GM18951 (cell line): ENCODE data around the gene FBN3.

Experiments used
- POLR2A ChIP-seq: IDR thresholded peaks from 4 replicates; pipeline ENCODE4 v1.6.1; 2011; ENCODE audit warnings: mild to moderate bottlenecking; ENCODE audit not compliant: insufficient read length, insufficient read depth; ENCODE audit errors: extremely low read depth
- in situ Hi-C: fragments of 300-500 bp; cut with MboI; formaldehyde crosslinking; loops from one replicate; pipeline ENCODE4 v1.12.0; 2022; ENCODE audit warnings: low sequenced_read_pairs, mixed read lengths, inconsistent platforms; ENCODE audit not compliant: unreplicated experiment

FBN3 gene

DNA sequence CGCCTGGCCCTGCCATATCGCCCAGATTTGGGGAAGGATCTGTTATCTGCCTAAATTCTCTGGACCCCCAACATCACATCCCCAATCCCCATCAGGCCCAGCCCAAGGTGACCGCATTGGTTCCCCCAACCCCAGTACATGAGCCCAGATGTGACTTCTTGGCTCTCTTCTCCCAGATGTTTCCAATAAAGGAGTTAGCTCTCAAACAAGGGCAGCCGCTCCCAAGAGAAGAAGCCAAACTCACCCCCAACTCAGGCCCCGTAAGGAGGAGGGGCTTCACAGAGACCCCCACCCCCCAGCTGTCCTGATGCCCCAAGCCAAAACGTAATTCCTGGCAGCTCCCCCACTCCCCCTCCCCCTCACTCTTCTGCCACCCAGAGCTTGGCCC lies 6.9 kb downstream of the FBN3 start:
- in situ Hi-C loops, result no loop called here
- TF ChIP-seq POLR2A, result no peak

DNA sequence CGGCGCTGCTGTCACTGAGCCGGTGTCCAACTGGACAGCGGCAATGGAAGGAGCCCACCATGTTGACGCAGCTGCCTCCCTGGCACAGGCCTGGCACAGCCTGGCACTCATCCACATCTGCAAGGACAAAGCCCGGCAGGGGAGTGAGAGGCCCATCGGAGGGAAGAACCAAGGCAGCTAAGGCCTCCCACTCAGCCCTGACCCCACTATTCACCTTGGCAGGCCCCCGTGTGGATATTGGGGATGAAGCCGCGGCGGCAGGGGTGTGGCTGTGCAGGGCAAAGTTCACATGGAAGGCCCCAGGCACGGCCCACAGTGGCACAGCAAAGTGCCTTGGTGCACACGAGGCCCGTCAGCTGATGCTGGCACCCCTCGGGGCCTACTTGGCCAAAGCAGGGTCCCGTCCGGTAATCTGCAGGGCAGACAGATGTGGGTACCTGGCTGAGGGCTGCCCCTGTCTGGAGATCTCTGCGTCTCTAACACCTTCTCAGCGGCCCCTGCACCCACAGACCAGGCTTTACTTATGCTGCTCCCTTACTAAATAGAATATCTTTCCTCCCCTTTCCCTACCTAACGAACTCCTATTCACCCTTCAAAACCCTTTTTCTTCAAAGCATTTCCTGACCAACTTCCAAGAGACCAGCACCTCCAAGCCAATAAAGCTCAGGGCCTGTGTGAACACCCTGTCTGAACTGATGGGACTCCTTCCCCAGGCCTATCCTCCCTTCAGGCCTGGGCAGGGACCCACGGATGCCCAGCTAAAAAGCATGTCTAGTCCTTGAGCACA lies 7.5 kb downstream of the FBN3 start:
- in situ Hi-C loops, result no loop called here
- no peak for TF ChIP-seq POLR2A

DNA sequence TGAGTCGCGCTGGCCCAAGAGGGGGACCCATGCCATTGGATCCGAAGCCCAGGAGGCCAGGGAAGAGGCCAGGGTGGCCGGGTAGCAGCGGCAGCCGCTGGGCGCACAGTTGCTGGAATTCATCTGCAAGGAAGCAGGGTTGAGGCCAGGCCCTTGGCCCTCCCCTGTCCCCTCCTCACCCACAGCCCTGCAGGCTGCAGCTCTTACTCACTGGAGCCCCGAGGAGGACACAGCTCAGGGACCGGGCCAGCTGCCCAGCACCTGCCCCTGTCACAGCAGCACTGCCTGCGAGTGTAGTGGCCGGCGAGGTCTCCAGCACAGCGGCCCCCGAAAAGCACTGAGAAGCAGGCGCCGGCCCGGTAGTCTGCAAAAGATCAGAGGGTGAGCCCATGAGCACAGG lies 11.2 kb downstream of the FBN3 start:
- in situ Hi-C loops, result no loop called here

DNA sequence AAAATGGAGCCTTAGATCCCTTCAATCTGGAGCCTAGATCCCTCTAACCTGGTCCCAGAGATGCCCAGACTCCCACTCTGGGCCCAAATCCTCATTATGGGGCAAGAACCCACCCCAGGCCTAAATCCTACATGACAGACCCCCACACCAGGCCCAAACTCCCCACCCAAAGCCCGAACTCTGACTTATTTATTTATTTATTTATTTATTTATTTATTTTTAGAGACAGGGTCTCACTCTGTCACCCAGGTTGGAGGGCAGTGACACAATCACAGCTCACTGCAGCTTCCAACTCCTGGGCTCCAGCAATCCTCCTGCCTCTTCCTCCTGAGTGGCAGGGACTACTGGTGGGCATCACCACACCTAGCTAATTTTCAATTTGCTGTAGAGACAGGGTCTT lies 12.0 kb downstream of the FBN3 start:
- no peak for TF ChIP-seq POLR2A
- in situ Hi-C loops, result no loop called here

More for the DNA sequence above, 11.2 kb downstream of the FBN3 start:
- no peak for TF ChIP-seq POLR2A

DNA sequence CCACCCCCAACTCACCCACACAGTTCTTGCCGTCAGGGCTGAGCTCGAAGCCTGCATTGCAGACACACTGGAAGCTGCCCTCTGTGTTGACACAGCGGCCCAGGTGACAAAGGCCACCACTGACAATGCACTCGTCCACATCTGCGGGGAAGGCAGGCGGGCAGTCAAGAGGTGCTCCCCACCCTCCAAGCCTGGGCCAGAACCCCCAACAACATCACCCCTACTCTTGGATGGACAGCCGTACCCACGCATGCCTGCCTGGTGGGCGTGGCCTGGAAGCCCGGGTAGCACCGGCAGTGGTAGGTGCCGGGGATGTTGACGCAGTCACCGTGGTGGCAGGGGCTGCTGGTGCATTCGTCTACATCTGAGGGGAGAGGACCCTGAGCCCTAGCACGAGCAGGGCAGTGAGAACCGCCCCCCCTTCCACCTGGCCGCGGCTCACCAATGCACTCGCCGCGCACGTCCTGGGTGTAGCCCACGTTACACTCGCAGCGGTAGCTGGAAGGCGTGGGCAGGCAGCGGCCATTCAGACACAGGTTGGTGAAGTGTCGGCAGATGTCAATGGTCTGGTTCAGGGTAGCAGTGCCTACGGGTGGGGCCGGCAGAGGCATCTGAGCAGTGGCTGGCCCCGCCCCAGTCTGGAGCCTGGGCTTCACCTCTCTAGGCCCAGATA lies 13.3 kb downstream of the FBN3 start:
- no peak for TF ChIP-seq POLR2A
- in situ Hi-C loops, result no loop called here

DNA sequence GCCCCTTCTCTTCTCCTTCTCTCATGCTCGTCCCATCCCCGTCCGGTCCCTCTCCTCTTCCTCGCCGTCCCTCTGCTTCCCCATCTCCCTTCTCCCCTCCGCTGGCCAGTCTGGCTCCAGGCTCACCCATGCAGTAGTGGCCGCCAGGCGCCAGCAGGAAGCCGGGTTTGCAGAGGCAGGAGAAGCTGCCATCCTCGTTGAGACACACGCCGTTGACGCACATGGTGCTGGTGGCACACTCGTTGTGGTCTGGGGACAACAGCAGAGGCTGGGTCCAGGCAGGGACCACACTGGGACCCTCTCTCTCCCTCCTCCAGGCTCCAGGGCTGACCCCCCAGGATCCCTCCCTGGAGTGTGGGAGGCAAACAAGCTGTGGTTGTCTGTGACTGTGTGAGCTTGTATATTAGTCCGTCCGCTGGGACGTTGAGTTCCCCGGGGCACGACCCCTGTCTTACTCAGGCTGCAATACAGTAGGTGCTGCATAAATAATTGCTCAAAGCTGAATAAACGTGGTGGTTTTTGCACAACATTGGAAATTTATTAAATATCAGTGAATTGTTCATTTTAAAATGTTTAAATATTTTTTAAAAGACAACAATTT lies 16.4 kb downstream of the FBN3 start:
- no peak for TF ChIP-seq POLR2A

DNA sequence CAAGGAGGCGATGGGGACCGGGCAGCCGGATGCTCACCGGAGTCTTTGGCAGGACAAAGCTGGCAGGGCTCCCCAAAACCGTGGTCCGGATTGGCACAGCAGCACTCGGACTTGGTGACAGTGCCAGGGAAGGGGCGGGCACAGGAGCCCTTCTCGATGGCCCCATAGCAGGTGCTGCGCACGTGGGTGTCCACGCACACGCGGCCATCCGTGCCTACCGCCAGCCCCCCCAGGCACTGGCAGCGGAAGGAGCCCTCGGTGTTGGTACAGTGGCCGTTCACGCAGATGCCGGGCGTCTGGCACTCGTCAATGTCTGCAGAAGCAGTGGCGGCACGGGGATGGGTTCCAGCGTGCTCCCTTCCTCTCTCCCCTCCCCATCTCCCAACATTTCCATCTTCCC lies 17.9 kb downstream of the FBN3 start:
- no peak for TF ChIP-seq POLR2A
- in situ Hi-C loops, result no loop called here

More for the DNA sequence above, 16.4 kb downstream of the FBN3 start:
- in situ Hi-C loops, result no loop called here

GRCh38 chr19:8129061-8129618 lies 20.3 kb downstream of the FBN3 start:
- no peak for TF ChIP-seq POLR2A
- in situ Hi-C loops, result no loop called here

- in situ Hi-C loops, result no loop called here
- no peak for TF ChIP-seq POLR2A
Observed at GRCh38 chr19:8128551-8128950, 20.8 kb downstream of the FBN3 start.

DNA sequence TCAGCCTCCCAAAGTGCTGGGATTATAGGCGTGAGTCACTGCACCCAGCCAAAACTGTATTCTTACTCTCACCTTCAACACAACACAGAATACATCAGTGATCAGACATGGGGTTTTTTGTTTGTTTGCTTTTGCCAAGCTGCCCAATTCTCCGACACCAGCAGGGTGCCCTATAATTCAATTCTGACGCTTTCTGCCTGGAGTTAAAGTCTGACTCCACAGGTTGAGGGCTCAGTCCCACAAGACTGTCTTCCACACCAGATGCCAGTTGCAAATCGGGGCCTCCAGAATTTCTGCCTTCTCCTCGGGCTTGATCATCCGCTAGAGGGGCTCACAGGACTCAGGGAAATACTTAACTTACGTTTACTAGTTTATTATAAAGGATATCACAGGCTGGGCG lies 22.1 kb downstream of the FBN3 start:
- TF ChIP-seq POLR2A, result no peak
- in situ Hi-C loops, result no loop called here

- no peak for TF ChIP-seq POLR2A
- in situ Hi-C loops, result no loop called here
Observed at GRCh38 chr19:8126511-8126910, 22.9 kb downstream of the FBN3 start.

DNA sequence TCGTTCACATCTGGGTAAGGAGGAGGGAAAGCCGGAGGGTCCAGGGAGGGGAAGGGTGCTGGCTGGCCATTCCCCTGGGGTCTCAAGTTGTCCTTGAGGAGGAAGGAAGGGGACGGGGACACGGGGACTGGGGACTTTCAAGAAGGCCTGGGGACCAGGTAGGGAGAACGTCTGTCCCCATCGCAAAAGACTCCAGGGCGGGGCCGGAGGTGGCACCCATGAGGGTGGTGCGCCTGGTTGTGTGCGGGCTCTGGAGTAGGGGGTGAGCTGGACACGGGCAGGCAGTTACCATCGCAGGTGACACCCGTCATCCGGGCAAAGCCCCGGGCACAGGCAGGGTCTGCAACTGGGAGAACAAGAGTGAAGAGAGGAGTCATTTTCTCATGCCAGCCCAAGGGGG lies 23.4 kb downstream of the FBN3 start:
- no peak for TF ChIP-seq POLR2A
- in situ Hi-C loops, result no loop called here

DNA sequence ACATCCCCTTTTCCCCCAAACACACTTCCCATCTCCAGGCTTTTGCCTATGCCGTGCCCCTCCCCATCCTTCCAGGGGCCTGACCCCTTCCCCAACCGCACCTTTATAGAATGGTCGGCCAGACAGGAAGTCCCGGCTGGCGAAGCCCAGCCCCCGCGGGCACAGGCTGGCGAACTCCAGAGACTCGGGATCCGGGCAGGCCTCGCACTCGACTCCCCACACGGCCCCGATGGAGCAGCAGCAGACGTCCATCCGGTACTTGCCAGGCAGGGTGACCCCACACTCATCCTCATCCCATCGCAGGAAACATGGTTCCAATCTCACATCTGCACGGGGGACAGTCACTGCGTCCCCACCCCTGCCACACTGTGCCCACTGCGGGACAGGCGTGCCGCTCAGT lies 25.7 kb downstream of the FBN3 start:
- no peak for TF ChIP-seq POLR2A
- in situ Hi-C loops, result no loop called here
